HepG2 (cell line): ENCODE data around the gene TEKT5. TPM values are rescaled to one million over a fixed set of nuclear protein-coding genes. Genes with fewer than 3 reads are reported as not detected.

ENCODE experiments used
- ATF7-NPFF ChIP-seq: sonication (generic); formaldehyde crosslinking; IDR thresholded peaks from 2 replicates; pipeline ENCODE4 v1.8.1; 2023; ENCODE audit warnings: mild to moderate bottlenecking, low read depth, missing genetic modification reagents, moderate library complexity
- ERF ChIP-seq: IDR thresholded peaks from 2 replicates; pipeline ENCODE4 v1.6.1; 2018; ENCODE audit warnings: missing biosample characterization, missing genetic modification reagents
- KLF15 ChIP-seq: sonication (generic); formaldehyde crosslinking; IDR thresholded peaks from 2 replicates; pipeline ENCODE4 v1.8.1; 2023; ENCODE audit warnings: borderline replicate concordance, mild to moderate bottlenecking, inconsistent platforms, missing genetic modification reagents, mixed read lengths
- MYNN ChIP-seq: sonication (generic); formaldehyde crosslinking; IDR thresholded peaks from 2 replicates; pipeline ENCODE4 v1.4.0; 2020; ENCODE audit warnings: mild to moderate bottlenecking, low read depth, missing genetic modification reagents
- ZNF256 ChIP-seq: sonication (generic); formaldehyde crosslinking; conservative IDR thresholded peaks from 2 replicates; pipeline ENCODE4 v1.4.0; 2020; ENCODE audit warnings: missing genetic modification reagents
- ZNF556 ChIP-seq: sonication (generic); formaldehyde crosslinking; IDR thresholded peaks from 2 replicates; pipeline ENCODE4 v1.4.0; 2020; ENCODE audit warnings: mild to moderate bottlenecking, missing genetic modification reagents, borderline replicate concordance
- polyA plus RNA-seq, 8 experiments: library from polyadenylated mRNA; depleted of rRNA in 3 of 8; stranded (reverse) in 7 of 8; unstranded in 1 of 8; fragments of >200 nt; fragmentation: Illumina TruSeq in 4 of 8; extraction: Trizol in 4 of 8; gene quantifications; 2 replicates each; pipeline versions ENCODE4 v1.2.1 to v1.2.3, GENCODE V29; 2011 to 2016; ENCODE audit warnings: low read depth in 4 of 8, missing spikeins in 1 of 8, mixed read lengths in 1 of 8; ENCODE audit not compliant: insufficient read depth in 1 of 8
- total RNA-seq, 5 experiments: library from RNA; depleted of rRNA; stranded (reverse); fragments of >200 nt; fragmentation: Illumina TruSeq; extraction: Trizol; gene quantifications; 2 replicates each; pipeline ENCODE4 v1.2.3, GENCODE V29; 2016; ENCODE audit warnings: low read depth in 1 of 5
- TF ChIP-seq, protein P1 (sequence below): sonication (generic); formaldehyde crosslinking; IDR thresholded peaks from 2 replicates; pipeline ENCODE4 v1.4.0; 2020; ENCODE audit warnings: missing genetic modification reagents, mild to moderate bottlenecking, borderline replicate concordance
- TF ChIP-seq, protein P2 (sequence below): sonication (generic); formaldehyde crosslinking; IDR thresholded peaks from 2 replicates; pipeline ENCODE4 v1.8.1; 2023; ENCODE audit warnings: mild to moderate bottlenecking, missing genetic modification reagents
- TF ChIP-seq, protein P3 (sequence below): sonication (generic); formaldehyde crosslinking; IDR thresholded peaks from 2 replicates; pipeline ENCODE4 v1.4.0; 2020; ENCODE audit warnings: missing genetic modification reagents
- TF ChIP-seq, protein P4 (sequence below): sonication (generic); formaldehyde crosslinking; IDR thresholded peaks from 2 replicates; pipeline ENCODE4 v1.8.0; 2022; ENCODE audit warnings: missing genetic modification reagents, mild to moderate bottlenecking, borderline replicate concordance
- TF ChIP-seq, protein P5 (sequence below): sonication (generic); formaldehyde crosslinking; IDR thresholded peaks from 2 replicates; pipeline ENCODE4 v1.4.0; 2020; ENCODE audit warnings: missing genetic modification reagents, borderline replicate concordance

TEKT5 gene
- total and polyA plus RNA-seq, 2 of the 13 experiments (the other 11 are each of a cell fraction or from before 2014, with no cell fraction given), result 0.16 TPM; not detected in 1

DNA sequence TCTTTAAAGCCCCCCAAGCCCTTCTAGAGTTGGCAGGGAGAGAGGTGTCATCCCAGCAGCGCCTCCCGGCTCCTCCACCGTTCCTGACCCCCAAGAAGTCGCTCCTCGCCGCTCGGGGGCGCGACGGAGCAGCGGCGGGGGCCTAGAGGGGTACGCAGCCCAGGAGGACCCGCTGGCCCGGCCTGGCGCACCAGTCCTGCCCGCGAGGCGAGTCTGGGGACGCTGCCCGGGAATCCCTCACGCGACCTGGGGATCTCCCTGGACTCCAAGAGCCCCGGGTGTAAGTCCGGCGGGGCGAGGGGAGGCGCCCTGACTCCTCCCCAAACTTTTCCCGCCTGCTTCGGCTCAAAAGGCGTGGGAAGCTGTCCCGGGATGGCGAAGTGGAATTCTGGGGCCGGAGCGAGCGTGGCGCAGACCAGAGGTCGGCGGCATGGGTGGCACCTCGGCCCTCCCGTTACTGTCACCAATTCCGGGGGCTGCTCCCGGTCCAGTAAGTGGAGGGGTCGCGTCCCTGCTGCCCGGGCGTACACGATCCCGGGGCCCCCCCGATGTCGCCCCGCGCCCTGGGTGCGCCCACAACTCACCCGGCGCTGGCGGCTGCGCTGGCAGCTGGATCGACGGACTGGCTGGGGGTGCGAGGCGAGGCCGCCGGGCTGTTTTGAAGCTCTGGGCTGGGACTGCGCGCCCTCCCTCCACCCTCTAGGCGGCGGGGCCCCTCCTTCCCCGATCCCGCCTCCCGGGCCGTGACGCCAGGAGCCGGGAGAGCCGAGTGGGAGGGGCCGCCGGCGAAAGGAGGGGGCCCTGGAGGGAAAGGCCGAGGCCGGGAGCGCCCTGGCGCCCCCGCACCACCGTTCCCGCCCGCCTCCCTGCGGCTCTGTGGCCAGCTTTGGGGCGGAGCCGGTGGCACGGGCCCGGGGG lies 114.5 kb downstream of the TEKT5 start, which contains the start of gene EMP2 (continued):
- TF ChIP-seq, protein P1, sequence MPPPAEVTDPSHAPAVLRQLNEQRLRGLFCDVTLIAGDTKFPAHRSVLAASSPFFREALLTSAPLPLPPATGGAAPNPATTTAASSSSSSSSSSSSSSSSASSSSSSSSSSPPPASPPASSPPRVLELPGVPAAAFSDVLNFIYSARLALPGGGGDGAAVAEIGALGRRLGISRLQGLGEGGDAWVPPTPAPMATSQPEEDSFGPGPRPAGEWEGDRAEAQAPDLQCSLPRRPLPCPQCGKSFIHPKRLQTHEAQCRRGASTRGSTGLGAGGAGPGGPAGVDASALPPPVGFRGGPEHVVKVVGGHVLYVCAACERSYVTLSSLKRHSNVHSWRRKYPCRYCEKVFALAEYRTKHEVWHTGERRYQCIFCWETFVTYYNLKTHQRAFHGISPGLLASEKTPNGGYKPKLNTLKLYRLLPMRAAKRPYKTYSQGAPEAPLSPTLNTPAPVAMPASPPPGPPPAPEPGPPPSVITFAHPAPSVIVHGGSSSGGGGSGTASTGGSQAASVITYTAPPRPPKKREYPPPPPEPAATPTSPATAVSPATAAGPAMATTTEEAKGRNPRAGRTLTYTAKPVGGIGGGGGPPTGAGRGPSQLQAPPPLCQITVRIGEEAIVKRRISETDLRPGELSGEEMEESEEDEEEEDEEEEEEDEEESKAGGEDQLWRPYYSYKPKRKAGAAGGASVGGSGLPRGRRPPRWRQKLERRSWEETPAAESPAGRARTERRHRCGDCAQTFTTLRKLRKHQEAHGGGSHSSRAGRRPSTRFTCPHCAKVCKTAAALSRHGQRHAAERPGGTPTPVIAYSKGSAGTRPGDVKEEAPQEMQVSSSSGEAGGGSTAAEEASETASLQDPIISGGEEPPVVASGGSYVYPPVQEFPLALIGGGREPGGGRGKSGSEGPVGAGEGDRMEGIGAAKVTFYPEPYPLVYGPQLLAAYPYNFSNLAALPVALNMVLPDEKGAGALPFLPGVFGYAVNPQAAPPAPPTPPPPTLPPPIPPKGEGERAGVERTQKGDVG (CRISPR knock-in tag), result peak; percentile 67
- TF ChIP-seq, protein P2, sequence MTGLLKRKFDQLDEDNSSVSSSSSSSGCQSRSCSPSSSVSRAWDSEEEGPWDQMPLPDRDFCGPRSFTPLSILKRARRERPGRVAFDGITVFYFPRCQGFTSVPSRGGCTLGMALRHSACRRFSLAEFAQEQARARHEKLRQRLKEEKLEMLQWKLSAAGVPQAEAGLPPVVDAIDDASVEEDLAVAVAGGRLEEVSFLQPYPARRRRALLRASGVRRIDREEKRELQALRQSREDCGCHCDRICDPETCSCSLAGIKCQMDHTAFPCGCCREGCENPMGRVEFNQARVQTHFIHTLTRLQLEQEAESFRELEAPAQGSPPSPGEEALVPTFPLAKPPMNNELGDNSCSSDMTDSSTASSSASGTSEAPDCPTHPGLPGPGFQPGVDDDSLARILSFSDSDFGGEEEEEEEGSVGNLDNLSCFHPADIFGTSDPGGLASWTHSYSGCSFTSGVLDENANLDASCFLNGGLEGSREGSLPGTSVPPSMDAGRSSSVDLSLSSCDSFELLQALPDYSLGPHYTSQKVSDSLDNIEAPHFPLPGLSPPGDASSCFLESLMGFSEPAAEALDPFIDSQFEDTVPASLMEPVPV (CRISPR knock-in tag), result peak; percentile 93
- peak; percentile 89 for TF ChIP-seq ERF (CRISPR knock-in tag)
- 0 out of 2 replicates have a peak, but pooled peaks have one; percentile 74 for TF ChIP-seq ZNF256 (CRISPR knock-in tag)
- TF ChIP-seq, protein P3, sequence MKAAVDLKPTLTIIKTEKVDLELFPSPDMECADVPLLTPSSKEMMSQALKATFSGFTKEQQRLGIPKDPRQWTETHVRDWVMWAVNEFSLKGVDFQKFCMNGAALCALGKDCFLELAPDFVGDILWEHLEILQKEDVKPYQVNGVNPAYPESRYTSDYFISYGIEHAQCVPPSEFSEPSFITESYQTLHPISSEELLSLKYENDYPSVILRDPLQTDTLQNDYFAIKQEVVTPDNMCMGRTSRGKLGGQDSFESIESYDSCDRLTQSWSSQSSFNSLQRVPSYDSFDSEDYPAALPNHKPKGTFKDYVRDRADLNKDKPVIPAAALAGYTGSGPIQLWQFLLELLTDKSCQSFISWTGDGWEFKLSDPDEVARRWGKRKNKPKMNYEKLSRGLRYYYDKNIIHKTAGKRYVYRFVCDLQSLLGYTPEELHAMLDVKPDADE (CRISPR knock-in tag), result peak; percentile 97; the same call in 1 of the 2 replicates
- TF ChIP-seq ZNF556 (CRISPR knock-in tag), result peak; percentile 96
- TF ChIP-seq, protein P4, sequence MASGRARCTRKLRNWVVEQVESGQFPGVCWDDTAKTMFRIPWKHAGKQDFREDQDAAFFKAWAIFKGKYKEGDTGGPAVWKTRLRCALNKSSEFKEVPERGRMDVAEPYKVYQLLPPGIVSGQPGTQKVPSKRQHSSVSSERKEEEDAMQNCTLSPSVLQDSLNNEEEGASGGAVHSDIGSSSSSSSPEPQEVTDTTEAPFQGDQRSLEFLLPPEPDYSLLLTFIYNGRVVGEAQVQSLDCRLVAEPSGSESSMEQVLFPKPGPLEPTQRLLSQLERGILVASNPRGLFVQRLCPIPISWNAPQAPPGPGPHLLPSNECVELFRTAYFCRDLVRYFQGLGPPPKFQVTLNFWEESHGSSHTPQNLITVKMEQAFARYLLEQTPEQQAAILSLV (CRISPR knock-in tag), result peak; percentile 72
- peak; percentile 66; the same call in 1 of the 2 replicates for TF ChIP-seq KLF15 (CRISPR knock-in tag)
- TF ChIP-seq, protein P5, sequence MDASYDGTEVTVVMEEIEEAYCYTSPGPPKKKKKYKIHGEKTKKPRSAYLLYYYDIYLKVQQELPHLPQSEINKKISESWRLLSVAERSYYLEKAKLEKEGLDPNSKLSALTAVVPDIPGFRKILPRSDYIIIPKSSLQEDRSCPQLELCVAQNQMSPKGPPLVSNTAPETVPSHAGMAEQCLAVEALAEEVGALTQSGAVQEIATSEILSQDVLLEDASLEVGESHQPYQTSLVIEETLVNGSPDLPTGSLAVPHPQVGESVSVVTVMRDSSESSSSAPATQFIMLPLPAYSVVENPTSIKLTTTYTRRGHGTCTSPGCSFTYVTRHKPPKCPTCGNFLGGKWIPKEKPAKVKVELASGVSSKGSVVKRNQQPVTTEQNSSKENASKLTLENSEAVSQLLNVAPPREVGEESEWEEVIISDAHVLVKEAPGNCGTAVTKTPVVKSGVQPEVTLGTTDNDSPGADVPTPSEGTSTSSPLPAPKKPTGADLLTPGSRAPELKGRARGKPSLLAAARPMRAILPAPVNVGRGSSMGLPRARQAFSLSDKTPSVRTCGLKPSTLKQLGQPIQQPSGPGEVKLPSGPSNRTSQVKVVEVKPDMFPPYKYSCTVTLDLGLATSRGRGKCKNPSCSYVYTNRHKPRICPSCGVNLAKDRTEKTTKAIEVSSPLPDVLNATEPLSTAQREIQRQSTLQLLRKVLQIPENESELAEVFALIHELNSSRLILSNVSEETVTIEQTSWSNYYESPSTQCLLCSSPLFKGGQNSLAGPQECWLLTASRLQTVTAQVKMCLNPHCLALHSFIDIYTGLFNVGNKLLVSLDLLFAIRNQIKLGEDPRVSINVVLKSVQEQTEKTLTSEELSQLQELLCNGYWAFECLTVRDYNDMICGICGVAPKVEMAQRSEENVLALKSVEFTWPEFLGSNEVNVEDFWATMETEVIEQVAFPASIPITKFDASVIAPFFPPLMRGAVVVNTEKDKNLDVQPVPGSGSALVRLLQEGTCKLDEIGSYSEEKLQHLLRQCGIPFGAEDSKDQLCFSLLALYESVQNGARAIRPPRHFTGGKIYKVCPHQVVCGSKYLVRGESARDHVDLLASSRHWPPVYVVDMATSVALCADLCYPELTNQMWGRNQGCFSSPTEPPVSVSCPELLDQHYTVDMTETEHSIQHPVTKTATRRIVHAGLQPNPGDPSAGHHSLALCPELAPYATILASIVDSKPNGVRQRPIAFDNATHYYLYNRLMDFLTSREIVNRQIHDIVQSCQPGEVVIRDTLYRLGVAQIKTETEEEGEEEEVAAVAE (CRISPR knock-in tag), result 0 out of 2 replicates have a peak, but pooled peaks have one; percentile 40
- TF ChIP-seq MYNN (CRISPR knock-in tag), result no peak; the same call in 1 of the 2 replicates
- TF ChIP-seq ATF7-NPFF (CRISPR knock-in tag), result peak; percentile 94
